GM12878 (cell line): ENCODE results near the gene DPP6. TPM values are rescaled to one million over a fixed set of nuclear protein-coding genes. Genes with fewer than 3 reads are reported as not detected.
A peak's percentile ranks its signal among the peaks of the same experiment; 100 is the strongest.

Source experiments
- ATAC-seq: fragments of 200-7000 bp; cut with Tn5 transposase; 3 replicates; pipeline ENCODE4 v1.9.1; 2020; ENCODE audit warnings: mild to moderate bottlenecking, moderate library complexity
- BruUV-seq: library from RNA; stranded (reverse); fragments of 400-500 nt; replicated peaks from 2 replicates; lab custom pipeline; 2021; lab: Mats Ljungman, UMichigan
- CTCF ChIA-PET: fragments of 300-600 bp; sonication (Branson Sonifier 250); formaldehyde crosslinking; extraction: SDS; loops from one replicate; lab custom pipeline; 2021; ENCODE audit warnings: inconsistent platforms; lab: Yijun Ruan, JAX
- POLR2A ChIA-PET: fragments of 350-600 bp; formaldehyde crosslinking; extraction: SDS; loops from one replicate; lab custom pipeline; 2021; ENCODE audit warnings: inconsistent platforms; lab: Charles Lee
- RAD21 ChIA-PET: fragments of 300-600 bp; sonication (Branson Sonifier 250); formaldehyde crosslinking; loops from one replicate; lab custom pipeline; 2023; ENCODE audit warnings: antibody characterized with exemption; ENCODE audit not compliant: unreplicated experiment; lab: Charles Lee
- SMC1A ChIA-PET: fragments of 300-600 bp; sonication (Branson Sonifier 250); formaldehyde crosslinking; loops from one replicate; lab custom pipeline; 2023; ENCODE audit not compliant: unreplicated experiment, uncharacterized antibody; lab: Charles Lee
- DNase-seq: peaks from one replicate; pipeline ENCODE4 v3.0.0-alpha.2; 2011; ENCODE audit warnings: low read depth, low spot score
- FAIRE-seq: peaks from 3 replicates; lab custom pipeline; 2011; peaks lifted over from hg19 to GRCh38; lab: Jason Lieb, UNC
- H2AFZ ChIP-seq: 2 replicates; pipeline ENCODE4 v1.6.0; 2011; ENCODE audit warnings: low read depth, low read length, control low read depth; ENCODE audit not compliant: control insufficient read depth
- H3K27ac ChIP-seq: 2 replicates; pipeline ENCODE4 v1.5.1; 2011; ENCODE audit warnings: control low read depth; ENCODE audit not compliant: control insufficient read depth, insufficient read depth
- H3K27me3 ChIP-seq, 2 experiments: replicated peaks in 1 of 2; 2 replicates each; pipeline versions ENCODE4 v1.6.0 to v1.6.1; 2011; ENCODE audit warnings: low read length in 1 of 2; ENCODE audit not compliant: control insufficient read depth in 2 of 2, insufficient read depth in 2 of 2
- H3K36me3 ChIP-seq, 2 experiments: 2 replicates each; pipeline ENCODE4 v1.5.1; 2011; ENCODE audit warnings: low read length in 1 of 2; ENCODE audit not compliant: control insufficient read depth in 2 of 2, insufficient read depth in 2 of 2
- H3K4me1 ChIP-seq: 2 replicates; pipeline ENCODE4 v1.6.1; 2011; ENCODE audit warnings: mild to moderate bottlenecking, low read length, moderate library complexity, mixed read lengths; ENCODE audit not compliant: control insufficient read depth, insufficient read depth
- H3K4me2 ChIP-seq: 2 replicates; pipeline ENCODE4 v1.6.0; 2011; ENCODE audit warnings: control low read depth; ENCODE audit not compliant: control insufficient read depth, insufficient read depth
- H3K4me3 ChIP-seq: fragments of 200-600 bp; sonication (generic); 2 replicates; pipeline ENCODE4 v1.5.1; 2016
- H3K79me2 ChIP-seq: 2 replicates; pipeline ENCODE4 v1.6.0; 2011; ENCODE audit warnings: low read length; ENCODE audit not compliant: control insufficient read depth, insufficient read depth
- H3K9ac ChIP-seq: 2 replicates; pipeline ENCODE4 v1.8.0; 2011; ENCODE audit warnings: low read length, control low read depth, mixed read lengths; ENCODE audit not compliant: control insufficient read depth, insufficient read depth
- H3K9me3 ChIP-seq: replicated peaks from 3 replicates; pipeline ENCODE4 v1.5.1; 2011; ENCODE audit warnings: mild to moderate bottlenecking, low read length; ENCODE audit not compliant: control insufficient read depth, insufficient read depth
- H4K20me1 ChIP-seq: 2 replicates; pipeline ENCODE4 v1.6.0; 2011; ENCODE audit not compliant: control insufficient read depth, insufficient read depth
- BHLHE40 ChIP-seq, 2 experiments: fragments of 450-650 bp in 1 of 2; IDR thresholded peaks; 2 replicates each; pipeline ENCODE4 v1.6.1; 2011 to 2017; ENCODE audit warnings: low read depth in 2 of 2, borderline replicate concordance in 1 of 2, improper control_type of control experiment in 1 of 2, low read length in 1 of 2, mild to moderate bottlenecking in 1 of 2
- BMI1 ChIP-seq: fragments of 450-650 bp; IDR thresholded peaks from 2 replicates; pipeline ENCODE4 v1.6.1; 2016; ENCODE audit warnings: mild to moderate bottlenecking, moderate library complexity, borderline replicate concordance
- RFX5 ChIP-seq: IDR thresholded peaks from 2 replicates; pipeline ENCODE4 v1.6.1; 2011; ENCODE audit warnings: low read depth, low read length, improper control_type of control experiment
- TCF3 ChIP-seq: IDR thresholded peaks from 2 replicates; pipeline ENCODE4 v1.6.1; 2012; ENCODE audit warnings: low read depth, mild to moderate bottlenecking, low read length, borderline replicate concordance; ENCODE audit not compliant: insufficient read depth
- WGBS: methylation state at CpG from one replicate; pipeline ENCODE4 v1.1.6; 2016; ENCODE audit warnings: low lambda C conversion rate; ENCODE audit not compliant: insufficient replicate concordance, insufficient coverage; ENCODE audit errors: missing lambda C conversion rate; 5-methylcytosine and 5-hydroxymethylcytosine counted together
- in situ Hi-C: fragments of 300-500 bp; cut with MboI; formaldehyde crosslinking; loops from 9 replicates; pipeline ENCODE4 v1.14.3; 2018; ENCODE audit warnings: mixed read lengths
- intact Hi-C: fragments of 100-400 bp; cut with micrococcal nuclease; formaldehyde crosslinking; loops from one replicate; pipeline ENCODE4 v1.14.2; 2022; ENCODE audit not compliant: unreplicated experiment
- polyA plus RNA-seq, 11 experiments: library from polyadenylated mRNA; depleted of rRNA in 4 of 11; unstranded in 6 of 11; stranded (reverse) in 5 of 11; fragments of >200 nt; fragmentation: Nextera tagmentation in 4 of 11; fragmentation: Illumina TruSeq in 1 of 11; extraction: Ambion mirVana in 4 of 11; extraction: Trizol in 1 of 11; gene quantifications; 1 replicate in 1 of 11; 2 replicates in 10 of 11; pipeline versions ENCODE4 v1.2.1 to v1.2.3, GENCODE V29; 2011 to 2016; ENCODE audit warnings: inconsistent platforms in 2 of 11, missing spikeins in 2 of 11, low read depth in 1 of 11
- total RNA-seq, 4 experiments: library from RNA; depleted of rRNA in 3 of 4; stranded (reverse); fragments of >200 nt in 3 of 4; fragmentation: Illumina TruSeq in 1 of 4; extraction: Trizol in 1 of 4; gene quantifications; 2 replicates each; pipeline versions ENCODE4 v1.2.1 to v1.2.3, GENCODE V29; 2013 to 2021
- TF ChIP-seq, protein P1 (sequence below): IDR thresholded peaks from 2 replicates; pipeline ENCODE4 v1.6.1; 2011; ENCODE audit warnings: borderline replicate concordance, low read depth, mild to moderate bottlenecking, moderate library complexity, low read length; ENCODE audit not compliant: insufficient read depth, poor library complexity, severe bottlenecking
- TF ChIP-seq, protein P2 (sequence below): IDR thresholded peaks from 2 replicates; pipeline ENCODE4 v1.6.1; 2011; ENCODE audit warnings: mild to moderate bottlenecking, low read depth, low read length, moderate library complexity; ENCODE audit not compliant: insufficient replicate concordance

DPP6 gene
- total and polyA plus RNA-seq, 10 of the 15 experiments (the other 5 are each of a cell fraction or from before 2014, with no cell fraction given) = not detected

DNA sequence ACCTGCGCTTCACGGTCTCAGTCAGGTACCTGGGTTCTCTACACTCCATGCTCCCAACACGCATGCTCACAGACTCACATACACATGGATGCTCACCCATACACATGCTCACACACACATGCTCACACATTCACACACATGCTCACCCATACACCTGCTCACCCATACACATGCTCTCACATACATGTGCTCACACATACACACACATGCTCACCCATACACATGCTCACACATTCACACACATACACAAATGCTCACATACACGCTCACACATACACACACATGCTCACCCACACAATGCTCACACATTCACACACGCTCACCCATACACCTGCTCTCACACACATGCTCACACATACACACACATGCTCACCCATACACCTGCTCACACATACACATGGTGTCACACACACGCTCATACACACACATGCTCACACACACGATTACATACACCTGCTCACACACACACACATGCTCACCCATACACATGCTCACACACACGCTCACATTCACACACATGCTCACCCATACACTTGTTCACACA, 830.8 kb downstream of the DPP6 start:
- no peak for DNase-seq
- ChIA-PET RAD21 (no interaction called here), SMC1A (no interaction called here), CTCF (no interaction called here), POLR2A (no interaction called here)
- no peak overlapping the region for H2AFZ ChIP-seq
- intact Hi-C loops = no loop called here
- in situ Hi-C loops = no loop called here
- no peak overlapping the region for H3K4me2 ChIP-seq
- 79% methylated on average over 8 of the region's 8 CpGs for WGBS
- no peaks in the 10 kb centered on the region for H3K36me3 ChIP-seq
- TF ChIP-seq RFX5 (no peak), TCF3 (0 out of 2 replicates have a peak, but pooled peaks have one; percentile 7), BHLHE40 (IDR thresholded peaks at IDR 0.05; ENCODE audit: borderline replicate concordance in 1 of 2, low read depth in 2 of 2, low read length in 1 of 2) (no peak), BMI1 (no peak)
- TF ChIP-seq, protein P1, sequence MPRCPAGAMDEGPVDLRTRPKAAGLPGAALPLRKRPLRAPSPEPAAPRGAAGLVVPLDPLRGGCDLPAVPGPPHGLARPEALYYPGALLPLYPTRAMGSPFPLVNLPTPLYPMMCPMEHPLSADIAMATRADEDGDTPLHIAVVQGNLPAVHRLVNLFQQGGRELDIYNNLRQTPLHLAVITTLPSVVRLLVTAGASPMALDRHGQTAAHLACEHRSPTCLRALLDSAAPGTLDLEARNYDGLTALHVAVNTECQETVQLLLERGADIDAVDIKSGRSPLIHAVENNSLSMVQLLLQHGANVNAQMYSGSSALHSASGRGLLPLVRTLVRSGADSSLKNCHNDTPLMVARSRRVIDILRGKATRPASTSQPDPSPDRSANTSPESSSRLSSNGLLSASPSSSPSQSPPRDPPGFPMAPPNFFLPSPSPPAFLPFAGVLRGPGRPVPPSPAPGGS = peak; percentile 83
- TF ChIP-seq, protein P2, sequence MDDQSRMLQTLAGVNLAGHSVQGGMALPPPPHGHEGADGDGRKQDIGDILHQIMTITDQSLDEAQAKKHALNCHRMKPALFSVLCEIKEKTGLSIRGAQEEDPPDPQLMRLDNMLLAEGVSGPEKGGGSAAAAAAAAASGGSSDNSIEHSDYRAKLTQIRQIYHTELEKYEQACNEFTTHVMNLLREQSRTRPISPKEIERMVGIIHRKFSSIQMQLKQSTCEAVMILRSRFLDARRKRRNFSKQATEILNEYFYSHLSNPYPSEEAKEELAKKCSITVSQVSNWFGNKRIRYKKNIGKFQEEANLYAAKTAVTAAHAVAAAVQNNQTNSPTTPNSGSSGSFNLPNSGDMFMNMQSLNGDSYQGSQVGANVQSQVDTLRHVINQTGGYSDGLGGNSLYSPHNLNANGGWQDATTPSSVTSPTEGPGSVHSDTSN = peak; percentile 30
- TF ChIP-seq, all 136 proteins: peak for 3
- Histone ChIP-seq H3K79me2 (no peaks in the 10 kb centered on the region), H4K20me1 (no peaks in the 10 kb centered on the region), H3K9me3 (no peaks in the 10 kb centered on the region; the same call in 2 of the 3 replicates), H3K27me3 (no peaks in the 10 kb centered on the region), H3K4me1 (no peaks in the 10 kb centered on the region), H3K4me3 (no peak overlapping the region), H3K9ac (no peak overlapping the region), H3K27ac (no peak overlapping the region)
- no peak for FAIRE-seq
- BruUV-seq = no TSS peak
- ATAC-seq = no peak
